Liver (tissue), 3 donors: ENCODE results near the gene ANTXR2.

Experiments
- EGR1 ChIP-seq, 2 donors: IDR thresholded peaks; 2 replicates each; pipeline ENCODE4 v1.6.1; 2016 to 2018; ENCODE audit warnings: antibody characterized with exemption in 2 of 2, low read depth in 2 of 2
- GABPA ChIP-seq, 2 donors: IDR thresholded peaks in 1 of 2; conservative IDR thresholded peaks in 1 of 2; 2 replicates each; pipeline ENCODE4 v1.6.1; 2016; ENCODE audit warnings: antibody characterized with exemption in 2 of 2, mild to moderate bottlenecking in 1 of 2, moderate library complexity in 1 of 2
- JUND ChIP-seq, 2 donors: IDR thresholded peaks; 2 replicates each; pipeline ENCODE4 v1.6.1; 2016; ENCODE audit warnings: antibody characterized with exemption in 2 of 2
- NR2F2 ChIP-seq: IDR thresholded peaks from 2 replicates; pipeline ENCODE4 v1.6.1; 2016; ENCODE audit warnings: antibody characterized with exemption
- RAD21 ChIP-seq, 2 donors: IDR thresholded peaks; 2 replicates each; pipeline ENCODE4 v1.6.1; 2016; ENCODE audit warnings: antibody characterized with exemption in 2 of 2, mild to moderate bottlenecking in 2 of 2
- SP1 ChIP-seq: IDR thresholded peaks from 2 replicates; pipeline ENCODE4 v1.6.1; 2018; ENCODE audit warnings: antibody characterized with exemption, mild to moderate bottlenecking
- TAF1 ChIP-seq: conservative IDR thresholded peaks from 2 replicates; pipeline ENCODE4 v1.6.1; 2016; ENCODE audit warnings: antibody characterized with exemption, mild to moderate bottlenecking
- YY1 ChIP-seq: IDR thresholded peaks from 2 replicates; pipeline ENCODE4 v1.6.1; 2016; ENCODE audit warnings: antibody characterized with exemption, mild to moderate bottlenecking
- TF ChIP-seq, protein P1 (sequence below): fragments of 150-350 bp; IDR thresholded peaks from 2 replicates; pipeline ENCODE4 v1.5.1; 2017; ENCODE audit warnings: improper control_type of control experiment, low read depth, low read length; ENCODE audit not compliant: missing input control
- TF ChIP-seq, protein P2 (sequence below): IDR thresholded peaks from 2 replicates; pipeline ENCODE4 v1.6.1; 2016; ENCODE audit warnings: antibody characterized with exemption
- TF ChIP-seq, protein P3 (sequence below): IDR thresholded peaks from 2 replicates; pipeline ENCODE4 v1.6.1; 2016; ENCODE audit warnings: antibody characterized with exemption, mild to moderate bottlenecking
- TF ChIP-seq, protein P4 (sequence below): IDR thresholded peaks from 2 replicates; pipeline ENCODE4 v1.6.1; 2016; ENCODE audit warnings: antibody characterized with exemption
- TF ChIP-seq, protein P5 (sequence below): IDR thresholded peaks from 2 replicates; pipeline ENCODE4 v1.6.1; 2016; ENCODE audit warnings: antibody characterized with exemption
- donor health status: healthy.
- donor health status: healthy.

DNA sequence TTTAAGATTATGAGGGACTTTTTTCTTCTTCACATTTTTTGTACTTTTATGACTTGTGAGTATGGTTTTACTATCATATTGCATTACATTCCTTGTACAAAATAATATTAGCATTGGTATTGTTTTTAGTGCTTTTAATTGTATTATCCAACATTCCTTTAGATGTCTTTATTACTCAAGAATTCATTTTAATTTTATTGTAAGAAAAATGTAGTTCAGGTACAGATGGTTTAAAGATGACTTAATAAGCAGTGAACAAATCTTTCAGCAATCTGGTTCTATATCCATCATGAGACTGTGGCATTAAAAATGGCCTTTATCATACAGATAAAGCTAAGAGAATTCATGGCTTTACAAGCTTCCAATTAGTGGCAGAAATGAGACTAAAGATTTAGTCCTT lies 191.6 kb downstream of the ANTXR2 start:
- TF ChIP-seq YY1, result no peak
- TF ChIP-seq, protein P1, sequence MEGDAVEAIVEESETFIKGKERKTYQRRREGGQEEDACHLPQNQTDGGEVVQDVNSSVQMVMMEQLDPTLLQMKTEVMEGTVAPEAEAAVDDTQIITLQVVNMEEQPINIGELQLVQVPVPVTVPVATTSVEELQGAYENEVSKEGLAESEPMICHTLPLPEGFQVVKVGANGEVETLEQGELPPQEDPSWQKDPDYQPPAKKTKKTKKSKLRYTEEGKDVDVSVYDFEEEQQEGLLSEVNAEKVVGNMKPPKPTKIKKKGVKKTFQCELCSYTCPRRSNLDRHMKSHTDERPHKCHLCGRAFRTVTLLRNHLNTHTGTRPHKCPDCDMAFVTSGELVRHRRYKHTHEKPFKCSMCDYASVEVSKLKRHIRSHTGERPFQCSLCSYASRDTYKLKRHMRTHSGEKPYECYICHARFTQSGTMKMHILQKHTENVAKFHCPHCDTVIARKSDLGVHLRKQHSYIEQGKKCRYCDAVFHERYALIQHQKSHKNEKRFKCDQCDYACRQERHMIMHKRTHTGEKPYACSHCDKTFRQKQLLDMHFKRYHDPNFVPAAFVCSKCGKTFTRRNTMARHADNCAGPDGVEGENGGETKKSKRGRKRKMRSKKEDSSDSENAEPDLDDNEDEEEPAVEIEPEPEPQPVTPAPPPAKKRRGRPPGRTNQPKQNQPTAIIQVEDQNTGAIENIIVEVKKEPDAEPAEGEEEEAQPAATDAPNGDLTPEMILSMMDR, result no peak
- TF ChIP-seq, protein P2, sequence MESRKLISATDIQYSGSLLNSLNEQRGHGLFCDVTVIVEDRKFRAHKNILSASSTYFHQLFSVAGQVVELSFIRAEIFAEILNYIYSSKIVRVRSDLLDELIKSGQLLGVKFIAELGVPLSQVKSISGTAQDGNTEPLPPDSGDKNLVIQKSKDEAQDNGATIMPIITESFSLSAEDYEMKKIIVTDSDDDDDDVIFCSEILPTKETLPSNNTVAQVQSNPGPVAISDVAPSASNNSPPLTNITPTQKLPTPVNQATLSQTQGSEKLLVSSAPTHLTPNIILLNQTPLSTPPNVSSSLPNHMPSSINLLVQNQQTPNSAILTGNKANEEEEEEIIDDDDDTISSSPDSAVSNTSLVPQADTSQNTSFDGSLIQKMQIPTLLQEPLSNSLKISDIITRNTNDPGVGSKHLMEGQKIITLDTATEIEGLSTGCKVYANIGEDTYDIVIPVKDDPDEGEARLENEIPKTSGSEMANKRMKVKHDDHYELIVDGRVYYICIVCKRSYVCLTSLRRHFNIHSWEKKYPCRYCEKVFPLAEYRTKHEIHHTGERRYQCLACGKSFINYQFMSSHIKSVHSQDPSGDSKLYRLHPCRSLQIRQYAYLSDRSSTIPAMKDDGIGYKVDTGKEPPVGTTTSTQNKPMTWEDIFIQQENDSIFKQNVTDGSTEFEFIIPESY, result no peak
- TF ChIP-seq, protein P3, sequence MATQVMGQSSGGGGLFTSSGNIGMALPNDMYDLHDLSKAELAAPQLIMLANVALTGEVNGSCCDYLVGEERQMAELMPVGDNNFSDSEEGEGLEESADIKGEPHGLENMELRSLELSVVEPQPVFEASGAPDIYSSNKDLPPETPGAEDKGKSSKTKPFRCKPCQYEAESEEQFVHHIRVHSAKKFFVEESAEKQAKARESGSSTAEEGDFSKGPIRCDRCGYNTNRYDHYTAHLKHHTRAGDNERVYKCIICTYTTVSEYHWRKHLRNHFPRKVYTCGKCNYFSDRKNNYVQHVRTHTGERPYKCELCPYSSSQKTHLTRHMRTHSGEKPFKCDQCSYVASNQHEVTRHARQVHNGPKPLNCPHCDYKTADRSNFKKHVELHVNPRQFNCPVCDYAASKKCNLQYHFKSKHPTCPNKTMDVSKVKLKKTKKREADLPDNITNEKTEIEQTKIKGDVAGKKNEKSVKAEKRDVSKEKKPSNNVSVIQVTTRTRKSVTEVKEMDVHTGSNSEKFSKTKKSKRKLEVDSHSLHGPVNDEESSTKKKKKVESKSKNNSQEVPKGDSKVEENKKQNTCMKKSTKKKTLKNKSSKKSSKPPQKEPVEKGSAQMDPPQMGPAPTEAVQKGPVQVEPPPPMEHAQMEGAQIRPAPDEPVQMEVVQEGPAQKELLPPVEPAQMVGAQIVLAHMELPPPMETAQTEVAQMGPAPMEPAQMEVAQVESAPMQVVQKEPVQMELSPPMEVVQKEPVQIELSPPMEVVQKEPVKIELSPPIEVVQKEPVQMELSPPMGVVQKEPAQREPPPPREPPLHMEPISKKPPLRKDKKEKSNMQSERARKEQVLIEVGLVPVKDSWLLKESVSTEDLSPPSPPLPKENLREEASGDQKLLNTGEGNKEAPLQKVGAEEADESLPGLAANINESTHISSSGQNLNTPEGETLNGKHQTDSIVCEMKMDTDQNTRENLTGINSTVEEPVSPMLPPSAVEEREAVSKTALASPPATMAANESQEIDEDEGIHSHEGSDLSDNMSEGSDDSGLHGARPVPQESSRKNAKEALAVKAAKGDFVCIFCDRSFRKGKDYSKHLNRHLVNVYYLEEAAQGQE, result no peak
- TF ChIP-seq JUND (IDR thresholded peaks at IDR 0.05), result no peak
- TF ChIP-seq, protein P4, sequence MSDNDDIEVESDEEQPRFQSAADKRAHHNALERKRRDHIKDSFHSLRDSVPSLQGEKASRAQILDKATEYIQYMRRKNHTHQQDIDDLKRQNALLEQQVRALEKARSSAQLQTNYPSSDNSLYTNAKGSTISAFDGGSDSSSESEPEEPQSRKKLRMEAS, result no peak
- TF ChIP-seq NR2F2, result no peak
- no peak for TF ChIP-seq TAF1
- TF ChIP-seq, protein P5, sequence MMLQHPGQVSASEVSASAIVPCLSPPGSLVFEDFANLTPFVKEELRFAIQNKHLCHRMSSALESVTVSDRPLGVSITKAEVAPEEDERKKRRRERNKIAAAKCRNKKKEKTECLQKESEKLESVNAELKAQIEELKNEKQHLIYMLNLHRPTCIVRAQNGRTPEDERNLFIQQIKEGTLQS, result no peak
- TF ChIP-seq SP1, result no peak
- no peak for TF ChIP-seq RAD21 (IDR thresholded peaks at IDR 0.05)
- TF ChIP-seq GABPA (IDR thresholded peaks at IDR 0.05 in 1 of 2, conservative IDR thresholded peaks at IDR 0.05 in 1 of 2), result no peak
- TF ChIP-seq EGR1 (IDR thresholded peaks at IDR 0.05; ENCODE audit: low read depth in 2 of 2), result no peak
